HG02759 (cell line): Measurements from ENCODE around the gene TRPV6.

Experiments used
- ATAC-seq: cut with Tn5 transposase; IDR thresholded peaks from one replicate; pipeline ENCODE4 v1.9.1; 2021; ENCODE audit warnings: mild to moderate bottlenecking, moderate library complexity; ENCODE audit not compliant: unreplicated experiment

TRPV6 gene

GRCh38 chr7:142886866-142887265 lies 1.3 kb upstream of the TRPV6 start:
- ATAC-seq, result no peak

GRCh38 chr7:142884286-142884640 lies 1.3 kb downstream of the TRPV6 start:
- ATAC-seq, result no peak

- no peak for ATAC-seq
Measured at GRCh38 chr7:142883571-142884285, 1.8 kb downstream of the TRPV6 start.

DNA sequence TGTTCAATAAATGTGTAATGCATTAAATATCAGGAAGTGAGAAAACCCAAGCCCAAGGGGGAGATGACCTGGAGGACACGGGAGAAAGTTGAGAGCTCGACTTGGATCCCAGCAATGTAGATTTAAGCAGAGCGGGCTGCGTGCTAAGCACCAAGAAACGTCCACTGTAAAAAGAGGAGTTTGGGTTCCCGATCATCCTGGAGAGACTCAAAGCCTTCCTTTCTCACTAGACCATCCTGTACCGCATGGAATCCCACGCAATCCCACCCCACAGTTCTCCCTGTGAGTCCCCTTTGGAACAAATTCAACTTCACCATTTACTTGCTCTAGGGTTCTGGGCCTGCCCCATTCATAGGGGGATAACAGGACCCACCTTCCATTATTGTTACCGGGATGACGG lies 2.4 kb downstream of the TRPV6 start:
- no peak for ATAC-seq

DNA sequence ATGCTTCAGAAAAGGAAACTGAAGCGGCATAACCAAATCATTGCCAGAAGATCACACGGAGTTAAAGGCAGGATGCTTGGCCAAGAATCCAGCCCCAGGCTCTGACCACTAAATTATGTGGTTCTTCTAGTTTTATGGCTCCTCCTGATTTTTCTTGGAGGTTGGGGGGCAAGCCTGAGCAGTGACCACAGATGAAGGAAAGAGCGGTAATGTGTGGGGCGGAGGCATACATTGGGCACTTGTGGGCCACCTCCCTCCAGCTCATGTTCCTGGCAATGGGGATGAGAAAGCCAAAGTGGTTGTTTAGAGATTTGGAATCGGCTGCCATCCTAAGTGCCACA lies 3.2 kb downstream of the TRPV6 start:
- ATAC-seq, result no peak

GRCh38 chr7:142881586-142882337 lies 3.8 kb downstream of the TRPV6 start:
- peak; percentile 53 for ATAC-seq

GRCh38 chr7:142880876-142881505 lies 4.6 kb downstream of the TRPV6 start:
- peak; percentile 58 for ATAC-seq

DNA sequence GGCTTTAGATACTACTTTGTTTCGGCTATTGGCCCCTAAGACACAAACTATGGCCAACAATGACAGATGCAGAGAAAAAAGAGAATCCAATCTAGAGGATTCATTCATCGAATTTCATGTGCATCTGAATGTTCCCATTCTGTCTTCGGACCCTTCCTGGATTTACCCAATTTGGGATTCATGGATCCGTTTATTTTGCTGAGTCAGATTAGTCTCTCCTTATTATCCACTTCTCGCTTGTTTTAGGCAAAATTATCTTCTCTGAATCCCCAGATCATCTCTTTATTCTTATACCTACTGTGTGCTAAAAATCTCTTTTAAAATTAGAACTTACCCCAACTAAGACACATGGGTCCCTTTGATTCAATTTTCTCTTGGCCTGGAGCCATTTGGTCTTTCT lies 6.5 kb downstream of the TRPV6 start:
- ATAC-seq, result no peak

- no peak for ATAC-seq
Measured at GRCh38 chr7:142878315-142878714, 7.2 kb downstream of the TRPV6 start.

DNA sequence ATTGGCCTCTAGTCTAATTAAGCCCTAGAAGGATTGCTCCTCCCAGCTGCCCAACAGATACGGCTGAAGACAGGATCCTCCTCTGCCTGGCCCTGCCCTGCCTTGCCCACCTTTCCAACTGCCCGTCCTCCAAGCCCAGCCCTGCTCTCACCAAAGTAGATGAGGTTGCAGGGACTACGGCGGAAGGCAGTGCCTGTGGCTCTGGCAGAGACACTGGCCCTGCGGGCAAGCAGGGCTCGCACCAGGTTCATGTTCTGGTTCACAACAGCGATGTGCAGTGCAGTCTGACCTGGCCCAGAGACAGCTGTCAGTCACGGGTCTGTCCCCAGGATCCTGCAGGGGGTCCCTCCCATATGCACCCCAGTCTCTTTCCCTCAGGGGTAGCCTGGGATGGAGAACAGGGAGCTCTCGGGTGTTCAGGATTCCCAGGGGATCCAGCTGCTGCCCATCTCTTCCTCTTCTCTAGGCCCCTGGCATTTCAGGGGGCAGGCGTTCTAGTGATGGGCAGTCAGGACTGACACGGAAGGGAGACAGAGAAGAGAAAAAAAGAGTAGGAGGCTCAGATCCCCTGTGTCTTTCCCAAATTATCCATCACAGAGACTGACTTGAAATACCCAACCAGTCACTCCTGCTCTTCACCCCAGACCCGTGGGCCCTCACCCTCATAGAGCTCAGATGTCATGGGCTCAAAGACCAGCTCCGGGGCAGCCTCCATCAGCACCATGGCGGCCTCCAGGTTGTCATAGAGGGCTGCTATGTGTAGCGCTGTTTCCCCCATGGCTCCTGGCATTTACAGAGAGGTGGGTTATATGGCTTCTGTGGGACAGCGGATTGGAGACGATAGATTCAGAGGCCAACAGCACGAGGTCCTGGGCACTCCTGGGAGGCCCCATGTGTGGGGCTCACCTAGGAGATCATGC lies 8.3 kb downstream of the TRPV6 start:
- ATAC-seq, result no peak

DNA sequence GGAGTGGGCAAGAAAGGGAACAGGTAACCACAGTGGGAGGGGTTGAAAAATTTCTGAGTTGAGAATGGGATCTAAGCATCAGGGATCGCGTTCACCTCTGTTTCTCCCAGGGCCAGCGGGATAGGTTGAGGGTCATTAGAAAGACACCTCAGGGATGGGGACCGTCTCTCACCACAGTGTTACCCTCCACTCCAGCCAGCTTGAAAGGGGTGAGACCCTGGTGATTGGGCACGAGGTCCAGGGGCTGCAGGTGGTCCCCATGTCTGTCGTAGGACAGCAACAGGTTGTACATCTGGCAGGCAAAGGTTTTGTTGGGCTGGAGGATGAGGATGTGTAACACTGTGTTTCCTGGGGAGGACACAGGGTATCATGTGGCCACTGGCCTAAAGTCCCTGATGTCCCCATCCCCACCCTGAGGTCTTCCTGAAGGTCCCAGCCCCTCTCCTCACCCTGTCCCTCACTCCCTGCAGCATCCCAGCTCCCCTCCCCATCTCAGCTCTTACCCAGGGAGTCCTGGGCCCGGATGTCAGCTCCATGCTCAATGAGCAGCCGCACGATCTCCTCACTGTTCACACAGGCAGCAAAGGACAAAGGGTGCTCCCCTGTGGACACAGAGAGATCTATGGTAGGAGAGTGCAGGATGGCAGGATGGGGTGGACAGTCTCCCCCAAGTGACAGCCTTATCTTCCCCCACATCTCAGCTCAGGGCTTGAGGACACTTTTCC lies 9.1 kb downstream of the TRPV6 start:
- ATAC-seq, result no peak

GRCh38 chr7:142875456-142875855 lies 10.1 kb downstream of the TRPV6 start:
- ATAC-seq, result no peak

DNA sequence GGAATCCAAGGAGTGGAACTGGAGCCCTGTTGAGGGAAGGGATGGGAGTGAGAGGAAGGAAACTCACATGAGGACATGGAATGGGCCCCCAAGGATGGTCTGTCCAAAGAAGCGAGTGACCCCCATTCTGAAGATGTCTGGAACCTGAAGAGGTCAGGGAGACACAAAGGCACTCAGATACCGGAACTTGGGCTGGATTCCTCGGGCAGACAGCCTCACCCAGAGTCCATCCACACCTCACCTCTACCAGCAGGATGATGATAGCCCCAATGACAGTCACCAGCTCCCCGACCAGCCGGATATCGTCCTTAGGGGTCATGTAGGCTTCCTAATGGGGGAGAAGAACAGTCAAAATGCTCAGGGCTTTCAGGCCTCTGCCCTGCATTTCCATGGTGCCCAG lies 10.7 kb downstream of the TRPV6 start:
- ATAC-seq, result no peak

DNA sequence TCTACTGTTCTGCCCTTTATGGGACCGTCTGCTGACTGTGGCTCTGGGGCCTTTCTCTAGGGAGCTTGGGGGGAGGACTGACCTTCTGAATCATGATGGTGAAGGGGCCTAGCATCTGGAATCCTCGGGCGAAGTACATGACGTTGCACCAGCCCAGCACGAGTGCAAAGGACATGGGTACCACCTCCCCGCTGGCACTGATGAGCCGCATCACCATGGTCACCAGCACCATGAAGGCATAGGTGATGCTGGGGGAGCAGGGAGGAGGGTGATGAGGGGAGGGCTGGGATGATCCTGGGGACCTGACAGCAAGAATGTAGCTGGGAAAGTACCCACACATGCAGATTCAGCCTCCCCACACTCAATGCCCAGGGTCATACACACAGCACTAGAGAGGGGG lies 11.1 kb downstream of the TRPV6 start:
- no peak for ATAC-seq

DNA sequence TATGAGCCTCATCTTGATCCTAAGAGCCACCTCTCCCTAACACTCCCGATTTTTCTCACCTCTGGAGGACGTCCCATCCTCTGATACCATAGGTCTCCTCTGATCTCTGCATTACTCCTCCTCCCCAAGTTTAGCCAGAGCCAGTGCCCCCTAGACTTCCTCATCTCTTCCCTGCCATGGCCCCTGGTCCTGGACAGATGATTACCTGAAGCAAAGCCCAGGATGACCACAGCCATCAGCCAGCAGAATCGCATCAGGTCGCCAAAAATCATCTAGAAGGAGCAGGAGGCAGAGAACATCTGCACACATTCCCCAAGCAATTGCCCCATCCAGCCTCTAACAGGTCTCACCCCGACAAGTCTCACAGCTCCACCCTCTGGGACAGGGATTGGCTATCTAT lies 11.7 kb downstream of the TRPV6 start:
- no peak for ATAC-seq

- peak; percentile 79 for ATAC-seq
Measured at GRCh38 chr7:142873281-142873784, 12.2 kb downstream of the TRPV6 start.

- ATAC-seq, result no peak
Measured at GRCh38 chr7:142872106-142872675, 13.4 kb downstream of the TRPV6 start.

DNA sequence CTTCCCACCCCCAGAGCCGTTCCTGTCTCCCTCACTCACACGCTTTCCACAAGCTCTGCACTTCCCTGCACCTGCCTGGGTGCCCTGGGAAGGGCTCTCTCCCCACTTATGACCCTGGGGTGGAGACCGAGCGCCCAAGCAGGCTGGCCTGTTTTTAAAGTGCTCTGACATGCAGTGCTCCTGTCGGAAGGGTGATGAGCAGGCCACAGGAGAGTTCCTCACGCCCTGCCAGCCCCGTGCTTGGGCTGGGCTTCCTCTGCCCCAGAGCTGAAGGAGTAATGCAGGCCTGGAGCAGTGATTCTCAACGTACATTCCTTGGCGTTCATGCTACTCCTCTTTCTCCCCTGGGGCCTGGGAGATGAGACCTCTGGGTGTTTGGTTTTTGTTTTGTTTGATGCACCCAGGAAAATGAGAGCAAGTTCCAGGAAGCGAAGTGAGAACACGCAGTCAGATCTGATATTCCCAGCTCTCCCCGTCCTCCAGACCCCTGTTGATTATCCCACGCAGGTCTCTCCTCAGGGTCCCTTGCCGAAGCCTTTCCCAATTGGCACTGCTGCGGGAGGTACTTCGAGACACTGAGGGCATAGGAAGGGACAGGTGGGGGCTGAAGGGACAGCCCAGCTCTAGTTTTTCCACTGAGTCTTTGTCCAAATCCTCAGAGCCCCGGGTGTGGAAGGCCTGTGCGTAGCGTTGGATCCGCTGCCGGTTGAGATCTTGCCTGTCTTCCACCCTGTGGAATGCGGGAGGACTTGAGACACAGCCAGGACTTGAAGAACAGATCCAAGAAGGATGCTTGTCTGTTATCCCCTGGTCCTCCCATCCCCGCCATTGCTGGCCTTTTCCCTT lies 14.1 kb downstream of the TRPV6 start:
- no peak for ATAC-seq
